Keratinocyte (primary cell): ENCODE results near the gene TLR10.

Source experiments
- EZH2 ChIP-seq: IDR thresholded peaks from one replicate; pipeline ENCODE4 v1.6.1; 2012; ENCODE audit warnings: inconsistent platforms, mild to moderate bottlenecking, low read length, moderate library complexity
- TF ChIP-seq, protein P1 (sequence below), 3 experiments: IDR thresholded peaks in 1 of 3; conservative IDR thresholded peaks in 1 of 3; optimal IDR thresholded peaks in 1 of 3; 2 replicates in 2 of 3; 3 replicates in 1 of 3; pipeline versions ENCODE3 to v1.5.1; 2011; ENCODE audit warnings: low read length in 3 of 3, mild to moderate bottlenecking in 3 of 3, moderate library complexity in 2 of 3, control low read depth in 1 of 3, inconsistent platforms in 1 of 3; ENCODE audit not compliant: insufficient read depth in 2 of 3; ENCODE audit errors: extremely low read depth in 1 of 3

DNA sequence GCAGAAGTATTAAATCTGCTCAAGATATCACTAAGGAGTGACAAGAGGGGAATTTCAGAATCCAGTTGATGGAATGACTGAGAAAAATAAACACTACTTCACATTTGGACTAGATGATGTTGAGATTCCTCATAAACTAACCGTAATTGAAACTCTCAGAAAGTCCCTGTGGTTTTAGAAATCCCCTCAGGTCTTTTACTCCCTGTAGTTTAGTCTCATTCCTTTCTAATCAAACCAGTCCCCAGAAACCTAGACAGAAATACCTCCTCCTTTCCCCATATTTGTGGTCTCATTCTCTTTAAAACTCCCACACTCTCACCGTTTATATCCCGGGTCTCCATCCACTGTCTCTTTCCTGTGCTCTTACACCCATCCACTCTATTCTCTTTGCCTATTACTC is 36.8 kb upstream of the TLR10 start:
- TF ChIP-seq, protein P1, sequence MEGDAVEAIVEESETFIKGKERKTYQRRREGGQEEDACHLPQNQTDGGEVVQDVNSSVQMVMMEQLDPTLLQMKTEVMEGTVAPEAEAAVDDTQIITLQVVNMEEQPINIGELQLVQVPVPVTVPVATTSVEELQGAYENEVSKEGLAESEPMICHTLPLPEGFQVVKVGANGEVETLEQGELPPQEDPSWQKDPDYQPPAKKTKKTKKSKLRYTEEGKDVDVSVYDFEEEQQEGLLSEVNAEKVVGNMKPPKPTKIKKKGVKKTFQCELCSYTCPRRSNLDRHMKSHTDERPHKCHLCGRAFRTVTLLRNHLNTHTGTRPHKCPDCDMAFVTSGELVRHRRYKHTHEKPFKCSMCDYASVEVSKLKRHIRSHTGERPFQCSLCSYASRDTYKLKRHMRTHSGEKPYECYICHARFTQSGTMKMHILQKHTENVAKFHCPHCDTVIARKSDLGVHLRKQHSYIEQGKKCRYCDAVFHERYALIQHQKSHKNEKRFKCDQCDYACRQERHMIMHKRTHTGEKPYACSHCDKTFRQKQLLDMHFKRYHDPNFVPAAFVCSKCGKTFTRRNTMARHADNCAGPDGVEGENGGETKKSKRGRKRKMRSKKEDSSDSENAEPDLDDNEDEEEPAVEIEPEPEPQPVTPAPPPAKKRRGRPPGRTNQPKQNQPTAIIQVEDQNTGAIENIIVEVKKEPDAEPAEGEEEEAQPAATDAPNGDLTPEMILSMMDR (optimal IDR thresholded peaks at IDR 0.05 in 1 of 3, IDR thresholded peaks at IDR 0.05 in 1 of 3, conservative IDR thresholded peaks at IDR 0.05 in 1 of 3; ENCODE audit: extremely low read depth in 1 of 3, insufficient read depth in 2 of 3, low read length in 3 of 3) = no peak
- TF ChIP-seq EZH2 = no peak
